ENCODE data around the gene AGAP1.

GRCh38 chr2:236049981-236050380 lies 556.1 kb downstream of the AGAP1 start:
- TF ChIP-seq, protein P1, sequence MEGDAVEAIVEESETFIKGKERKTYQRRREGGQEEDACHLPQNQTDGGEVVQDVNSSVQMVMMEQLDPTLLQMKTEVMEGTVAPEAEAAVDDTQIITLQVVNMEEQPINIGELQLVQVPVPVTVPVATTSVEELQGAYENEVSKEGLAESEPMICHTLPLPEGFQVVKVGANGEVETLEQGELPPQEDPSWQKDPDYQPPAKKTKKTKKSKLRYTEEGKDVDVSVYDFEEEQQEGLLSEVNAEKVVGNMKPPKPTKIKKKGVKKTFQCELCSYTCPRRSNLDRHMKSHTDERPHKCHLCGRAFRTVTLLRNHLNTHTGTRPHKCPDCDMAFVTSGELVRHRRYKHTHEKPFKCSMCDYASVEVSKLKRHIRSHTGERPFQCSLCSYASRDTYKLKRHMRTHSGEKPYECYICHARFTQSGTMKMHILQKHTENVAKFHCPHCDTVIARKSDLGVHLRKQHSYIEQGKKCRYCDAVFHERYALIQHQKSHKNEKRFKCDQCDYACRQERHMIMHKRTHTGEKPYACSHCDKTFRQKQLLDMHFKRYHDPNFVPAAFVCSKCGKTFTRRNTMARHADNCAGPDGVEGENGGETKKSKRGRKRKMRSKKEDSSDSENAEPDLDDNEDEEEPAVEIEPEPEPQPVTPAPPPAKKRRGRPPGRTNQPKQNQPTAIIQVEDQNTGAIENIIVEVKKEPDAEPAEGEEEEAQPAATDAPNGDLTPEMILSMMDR (IDR thresholded peaks at IDR 0.05), result no peak
- TF ChIP-seq POLR2A (IDR thresholded peaks at IDR 0.05), result no peak
